DOHH2 (cell line): ENCODE data around the gene DLK1.

Experiments used
- EZH2phosphoT487 ChIP-seq: fragments of 200-600 bp; sonication (generic); IDR thresholded peaks from 2 replicates; pipeline ENCODE4 v1.6.1; 2017; ENCODE audit warnings: borderline replicate concordance, mild to moderate bottlenecking, antibody characterized with exemption, low read length, moderate library complexity, mixed read lengths
- TF ChIP-seq, protein P1 (sequence below): fragments of 200-600 bp; sonication (generic); IDR thresholded peaks from one replicate; pipeline ENCODE4 v1.5.1; 2014; ENCODE audit warnings: antibody characterized with exemption, mild to moderate bottlenecking, low read depth, low read length; ENCODE audit not compliant: poor library complexity, severe bottlenecking

DNA sequence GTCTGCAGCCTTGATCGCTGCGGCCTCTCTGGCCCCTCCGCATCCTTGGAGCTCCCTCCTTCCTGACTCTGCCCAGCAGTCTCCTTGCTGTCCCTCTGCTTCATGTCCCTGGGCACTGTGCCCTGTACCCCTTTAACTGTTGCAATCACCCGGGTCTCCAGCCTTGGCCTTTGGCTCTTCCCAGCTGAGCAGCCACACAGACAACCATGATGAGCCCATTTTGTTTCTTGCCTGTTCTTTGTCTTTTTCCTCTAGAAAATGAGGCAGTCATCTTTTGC, 58.6 kb downstream of the DLK1 start:
- TF ChIP-seq, protein P1, sequence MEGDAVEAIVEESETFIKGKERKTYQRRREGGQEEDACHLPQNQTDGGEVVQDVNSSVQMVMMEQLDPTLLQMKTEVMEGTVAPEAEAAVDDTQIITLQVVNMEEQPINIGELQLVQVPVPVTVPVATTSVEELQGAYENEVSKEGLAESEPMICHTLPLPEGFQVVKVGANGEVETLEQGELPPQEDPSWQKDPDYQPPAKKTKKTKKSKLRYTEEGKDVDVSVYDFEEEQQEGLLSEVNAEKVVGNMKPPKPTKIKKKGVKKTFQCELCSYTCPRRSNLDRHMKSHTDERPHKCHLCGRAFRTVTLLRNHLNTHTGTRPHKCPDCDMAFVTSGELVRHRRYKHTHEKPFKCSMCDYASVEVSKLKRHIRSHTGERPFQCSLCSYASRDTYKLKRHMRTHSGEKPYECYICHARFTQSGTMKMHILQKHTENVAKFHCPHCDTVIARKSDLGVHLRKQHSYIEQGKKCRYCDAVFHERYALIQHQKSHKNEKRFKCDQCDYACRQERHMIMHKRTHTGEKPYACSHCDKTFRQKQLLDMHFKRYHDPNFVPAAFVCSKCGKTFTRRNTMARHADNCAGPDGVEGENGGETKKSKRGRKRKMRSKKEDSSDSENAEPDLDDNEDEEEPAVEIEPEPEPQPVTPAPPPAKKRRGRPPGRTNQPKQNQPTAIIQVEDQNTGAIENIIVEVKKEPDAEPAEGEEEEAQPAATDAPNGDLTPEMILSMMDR = no peak
- no peak for TF ChIP-seq EZH2phosphoT487
